Measurements from ENCODE around the gene IP6K3.

The IP6K3 gene

GRCh38 chr6:33776186-33776585, 29.5 kb upstream of the IP6K3 start:
- Histone ChIP-seq H3K4me2 (ENCODE audit: low read length) (no peak overlapping the region), H3K27me3 (ENCODE audit: control insufficient read depth, insufficient read depth, low read length) (no peaks in the 10 kb centered on the region), H3K79me2 (peaks cover 7% of the 10 kb centered on the region), H2AFZ (no peak overlapping the region), H3K4me1 (peaks cover 2% of the 10 kb centered on the region), H3K36me3 (ENCODE audit: control insufficient read depth, insufficient read depth, low read length) (no peaks in the 10 kb centered on the region), H3K9ac (no peak overlapping the region), H3K9me3 (ENCODE audit: control insufficient read depth, low read length) (no peaks in the 10 kb centered on the region), H3K27ac (no peak overlapping the region), H3K4me3 (ENCODE audit: low read depth, low read length) (no peak overlapping the region)
- no peak for TF ChIP-seq CTCF (IDR thresholded peaks at IDR 0.05)

- no peak overlapping the region for H3K9ac ChIP-seq
- no peaks in the 10 kb centered on the region for H3K36me3 ChIP-seq (ENCODE audit: control insufficient read depth, insufficient read depth, low read length)
- no peak overlapping the region for H3K27ac ChIP-seq
- no peak overlapping the region for H3K4me2 ChIP-seq (ENCODE audit: low read length)
- H3K79me2 ChIP-seq = peaks cover 4% of the 10 kb centered on the region
- H3K4me1 ChIP-seq = peaks cover 12% of the 10 kb centered on the region
- no peak for TF ChIP-seq CTCF (IDR thresholded peaks at IDR 0.05)
- no peaks in the 10 kb centered on the region for H3K9me3 ChIP-seq (ENCODE audit: control insufficient read depth, low read length)
- no peak overlapping the region for H3K4me3 ChIP-seq (ENCODE audit: low read depth, low read length)
- H2AFZ ChIP-seq = no peak overlapping the region
- H3K27me3 ChIP-seq (ENCODE audit: control insufficient read depth, insufficient read depth, low read length) = no peaks in the 10 kb centered on the region
These were observed 28.1 kb upstream of the IP6K3 start for GRCh38 chr6:33774774-33775173.

GRCh38 chr6:33772902-33773472, 26.3 kb upstream of the IP6K3 start:
- Histone ChIP-seq H3K9ac (no peak overlapping the region), H2AFZ (no peak overlapping the region), H3K27ac (no peak overlapping the region), H3K4me1 (peaks cover 12% of the 10 kb centered on the region), H3K27me3 (ENCODE audit: control insufficient read depth, insufficient read depth, low read length) (no peaks in the 10 kb centered on the region), H3K9me3 (ENCODE audit: control insufficient read depth, low read length) (no peaks in the 10 kb centered on the region), H3K79me2 (peaks cover 4% of the 10 kb centered on the region), H3K4me3 (ENCODE audit: low read depth, low read length) (no peak overlapping the region), H3K36me3 (ENCODE audit: control insufficient read depth, insufficient read depth, low read length) (no peaks in the 10 kb centered on the region), H3K4me2 (ENCODE audit: low read length) (no peak overlapping the region)
- TF ChIP-seq CTCF (IDR thresholded peaks at IDR 0.05) = no peak

GRCh38 chr6:33772082-33772830, 25.6 kb upstream of the IP6K3 start:
- Histone ChIP-seq H3K27ac (no peak overlapping the region), H3K36me3 (ENCODE audit: control insufficient read depth, insufficient read depth, low read length) (no peaks in the 10 kb centered on the region), H3K9me3 (ENCODE audit: control insufficient read depth, low read length) (no peaks in the 10 kb centered on the region), H3K4me1 (peaks cover 12% of the 10 kb centered on the region), H3K79me2 (peaks cover under 1% of the 10 kb centered on the region), H3K27me3 (ENCODE audit: control insufficient read depth, insufficient read depth, low read length) (no peaks in the 10 kb centered on the region), H3K4me3 (ENCODE audit: low read depth, low read length) (no peak overlapping the region), H2AFZ (no peak overlapping the region), H3K4me2 (ENCODE audit: low read length) (no peak overlapping the region), H3K9ac (no peak overlapping the region)
- TF ChIP-seq CTCF (IDR thresholded peaks at IDR 0.05) = no peak

Data from parathyroid adenoma (tissue), 2 donors.